HK-2 (cell line): ENCODE measurements around the gene RAB14.

Source experiments
- DNase-seq: peaks from one replicate; pipeline ENCODE4 v3.0.0-alpha.2; 2018; ENCODE audit not compliant: unreplicated experiment

The RAB14 gene

GRCh38 chr9:121201738-121202533 is at the start of gene RAB14:
Gene RAB14, minus strand, starts transcription at chr9:121201869. Its CDS starts 8,457 bp downstream, at chr9:121193412.
- peak; percentile 99 for DNase-seq

GRCh38 chr9:121249563-121249962 is 47.9 kb upstream of the RAB14 start:
- no peak for DNase-seq

GRCh38 chr9:121246821-121247561 is 45.3 kb upstream of the RAB14 start:
- DNase-seq, result no peak

GRCh38 chr9:121242959-121243346 is 41.3 kb upstream of the RAB14 start:
- DNase-seq, result no peak

GRCh38 chr9:121242219-121242958 is 40.7 kb upstream of the RAB14 start:
- DNase-seq, result no peak

GRCh38 chr9:121240472-121241135 is 38.9 kb upstream of the RAB14 start:
- DNase-seq, result no peak

- DNase-seq, result no peak
These were observed 38.2 kb upstream of the RAB14 start for GRCh38 chr9:121239851-121240250.

GRCh38 chr9:121239071-121239470 is 37.4 kb upstream of the RAB14 start:
- DNase-seq, result no peak

GRCh38 chr9:121237916-121238315 is 36.2 kb upstream of the RAB14 start:
- no peak for DNase-seq

- no peak for DNase-seq
These were observed 33.8 kb upstream of the RAB14 start for GRCh38 chr9:121235512-121235911.

- no peak for DNase-seq
These were observed 33.1 kb upstream of the RAB14 start for GRCh38 chr9:121234832-121235161.

GRCh38 chr9:121233906-121234831 is 32.5 kb upstream of the RAB14 start:
- DNase-seq, result no peak

GRCh38 chr9:121232251-121232650 is 30.6 kb upstream of the RAB14 start:
- no peak for DNase-seq

- no peak for DNase-seq
These were observed 28.6 kb upstream of the RAB14 start for GRCh38 chr9:121230256-121230655.

GRCh38 chr9:121227862-121228261 is 26.2 kb upstream of the RAB14 start:
- DNase-seq, result no peak

- DNase-seq, result no peak
These were observed 24.5 kb upstream of the RAB14 start for GRCh38 chr9:121226175-121226574.

- DNase-seq, result no peak
These were observed 23.6 kb upstream of the RAB14 start for GRCh38 chr9:121225240-121225639.

GRCh38 chr9:121222524-121223171 is 21.0 kb upstream of the RAB14 start:
- DNase-seq, result no peak

- no peak for DNase-seq
These were observed 20.0 kb upstream of the RAB14 start for GRCh38 chr9:121221664-121222055.

GRCh38 chr9:121220996-121221663 is 19.5 kb upstream of the RAB14 start:
- DNase-seq, result no peak
